Skin of body (tissue), 2 donors: ENCODE data around the gene PTGES2. TPM values are rescaled to one million over a fixed set of nuclear protein-coding genes. Genes with fewer than 3 reads are reported as not detected.

Source experiments
- DNase-seq: peaks from one replicate; lab custom pipeline; 2025; lab: John Stamatoyannopoulos, UW
- total RNA-seq: library from RNA; depleted of rRNA; stranded (reverse); fragments of >200 nt; gene quantifications from one replicate; pipeline ENCODE4 v1.2.3, GENCODE V29; 2014

The PTGES2 gene
- 25.8 TPM for total RNA-seq

- peak; percentile 79 for DNase-seq
Observed at GRCh38 chr9:128127568-128127989, at the start of gene PTGES2. Gene PTGES2 (minus strand): TSS chr9:128127729. CDS start chr9:128127717, 12 bp downstream.

DNA sequence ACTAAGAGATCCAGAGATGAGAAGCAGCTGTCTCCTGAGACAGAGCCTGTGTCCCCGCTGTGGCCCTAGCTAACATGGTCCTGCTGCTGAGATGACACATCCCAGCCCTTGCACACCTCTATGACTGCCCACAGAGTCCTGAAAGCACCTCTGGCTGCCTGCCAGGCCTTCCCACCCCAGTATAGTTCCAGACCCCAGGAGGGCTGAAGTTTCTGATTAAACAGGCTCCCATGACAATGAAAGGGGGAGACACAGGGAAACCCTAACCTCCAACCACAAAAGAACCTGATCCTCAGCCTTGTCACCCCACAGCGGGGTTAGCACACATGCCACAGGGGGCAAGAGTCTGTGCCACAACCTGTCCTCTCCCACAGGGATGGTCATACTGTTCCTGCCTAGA, 48.2 kb upstream of the PTGES2 start:
- DNase-seq: no peak

DNA sequence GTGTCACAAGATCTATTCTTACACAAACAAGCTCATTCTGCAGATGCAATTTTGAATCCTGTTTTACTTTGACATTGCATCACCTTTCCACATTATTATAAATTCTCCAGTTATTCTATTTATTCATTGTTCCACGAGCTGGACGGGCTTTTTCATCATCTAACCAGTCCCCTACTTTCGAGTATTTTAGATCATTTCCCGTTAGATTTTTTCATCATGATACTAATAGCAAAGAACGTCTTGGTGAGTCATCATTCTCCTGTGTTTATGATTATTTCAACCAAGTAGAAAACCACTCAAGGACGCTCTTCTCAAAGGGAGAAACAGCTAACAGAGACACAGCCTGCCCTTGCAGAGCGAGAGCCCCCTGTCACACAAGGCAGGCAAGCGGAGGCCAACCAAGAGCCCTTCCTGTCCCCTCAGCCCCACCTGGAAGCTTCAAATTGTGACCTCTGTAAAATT, 47.6 kb upstream of the PTGES2 start:
- DNase-seq: no peak

- DNase-seq: no peak
Observed at GRCh38 chr9:128174062-128174461, 46.5 kb upstream of the PTGES2 start.

DNA sequence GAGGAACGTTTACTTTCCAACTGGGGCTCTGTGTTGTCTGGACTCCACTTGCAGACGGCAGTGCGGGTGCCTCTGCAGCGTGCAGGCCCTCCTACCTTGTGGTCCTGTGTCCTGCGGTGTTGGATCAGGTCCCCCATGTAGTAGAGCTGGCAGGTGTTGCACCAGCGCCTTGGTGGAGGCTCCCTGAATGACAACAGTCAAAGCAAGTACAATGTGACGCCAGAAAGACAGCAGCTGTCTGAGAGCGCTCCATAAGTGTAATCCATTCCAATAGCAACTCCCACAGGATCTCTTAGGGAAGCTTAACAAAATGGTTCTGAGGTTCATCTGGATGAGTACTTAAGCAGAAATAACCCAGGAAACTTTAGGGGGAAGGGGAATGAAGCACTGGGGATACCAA, 42.4 kb upstream of the PTGES2 start:
- DNase-seq: no peak

- DNase-seq: no peak
Observed at GRCh38 chr9:128169492-128169891, 42.0 kb upstream of the PTGES2 start.

DNA sequence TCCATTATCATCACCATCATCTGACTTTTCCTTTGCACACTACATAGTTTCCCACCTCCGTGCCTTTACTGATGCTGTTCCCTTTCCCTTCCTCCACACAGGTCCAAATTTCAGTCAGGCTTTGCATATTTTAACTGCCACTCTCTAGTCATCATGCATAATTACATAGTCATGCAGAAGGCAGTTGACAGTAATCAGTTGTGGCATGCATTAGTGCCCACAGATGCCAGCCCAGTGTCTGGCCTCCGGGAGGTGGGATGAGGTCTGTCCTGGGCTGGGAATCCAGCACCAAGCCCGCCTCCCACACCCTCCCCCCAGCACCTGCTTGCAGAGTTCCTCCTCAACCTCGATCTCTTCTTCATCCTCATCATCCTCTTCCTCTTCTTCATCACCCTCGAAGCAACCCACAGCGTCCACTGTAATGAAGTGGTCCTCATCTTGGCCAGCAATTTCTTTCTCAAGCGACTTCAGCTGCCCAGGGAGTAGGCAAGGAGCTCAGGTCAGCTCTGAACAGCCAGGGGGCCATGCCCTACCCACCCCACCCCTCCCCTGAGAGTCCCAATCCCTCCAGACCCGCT, 41.3 kb upstream of the PTGES2 start:
- no peak for DNase-seq

GRCh38 chr9:128167209-128167608, 39.7 kb upstream of the PTGES2 start:
- no peak for DNase-seq

- no peak for DNase-seq
Observed at GRCh38 chr9:128166169-128166568, 38.6 kb upstream of the PTGES2 start.

GRCh38 chr9:128164307-128164885, 36.9 kb upstream of the PTGES2 start:
- no peak for DNase-seq

DNA sequence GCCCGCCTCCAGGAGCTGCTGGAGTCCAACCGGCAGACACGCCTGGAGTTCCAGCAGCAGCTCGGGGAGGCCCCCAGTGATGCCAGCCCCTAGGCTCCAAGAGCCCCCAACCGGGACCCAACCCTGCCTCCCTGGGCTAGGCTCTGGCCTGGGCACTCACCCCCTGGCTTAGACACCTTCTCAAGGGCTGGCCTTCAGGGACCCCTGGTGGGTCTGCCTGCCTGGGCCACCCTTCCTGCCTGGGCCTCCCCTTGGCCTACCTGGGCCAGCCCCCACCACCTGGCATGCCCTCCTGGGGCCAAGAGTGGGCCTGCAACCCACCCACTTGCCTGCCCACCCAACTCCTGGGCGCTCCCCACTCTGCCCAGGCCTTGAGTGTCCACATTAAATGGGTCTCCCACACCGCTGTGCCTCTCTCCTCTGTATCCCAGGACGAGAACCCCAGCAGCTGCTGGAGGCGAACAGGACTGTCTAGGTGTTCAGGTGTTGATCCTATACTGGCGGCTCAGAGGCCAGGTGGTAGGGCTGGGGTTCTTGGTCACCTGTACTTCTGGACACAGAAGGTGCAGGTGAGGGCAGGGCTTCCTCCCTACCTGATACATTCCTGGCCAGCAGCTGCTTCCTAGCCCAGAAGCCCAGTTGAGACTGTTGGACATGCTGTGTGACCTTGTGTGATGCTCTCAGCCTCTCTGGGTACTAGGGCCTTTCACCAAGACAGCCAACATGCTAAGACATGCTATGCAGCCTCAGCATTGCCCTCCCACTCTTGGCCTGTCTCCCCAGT, 36.2 kb upstream of the PTGES2 start:
- DNase-seq: no peak

- DNase-seq: no peak
Observed at GRCh38 chr9:128163027-128163515, 35.5 kb upstream of the PTGES2 start.

- no peak for DNase-seq
Observed at GRCh38 chr9:128162215-128163026, 34.9 kb upstream of the PTGES2 start.

GRCh38 chr9:128161215-128161902, 33.8 kb upstream of the PTGES2 start:
- DNase-seq: no peak

DNA sequence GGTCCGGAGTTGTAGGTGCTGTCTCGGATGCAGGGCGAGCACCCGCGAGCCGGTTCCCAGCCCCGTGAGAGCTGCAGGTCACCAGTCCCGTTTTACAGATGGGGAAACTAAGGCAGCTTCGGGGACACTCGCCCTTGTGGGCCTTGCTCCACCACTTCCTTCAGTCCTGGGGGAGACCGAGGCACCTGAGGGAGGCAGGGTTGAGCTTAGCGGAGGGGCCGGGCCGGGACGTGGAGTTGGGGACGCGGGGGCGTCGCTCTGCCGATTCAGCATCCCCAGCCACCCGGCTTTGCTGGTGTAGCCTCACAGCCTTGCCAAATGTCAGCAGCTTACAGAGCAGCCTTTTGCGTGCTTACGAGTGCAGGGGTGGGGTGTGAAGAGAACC, 33.1 kb upstream of the PTGES2 start:
- DNase-seq: no peak

- DNase-seq: peak; percentile 92
Observed at GRCh38 chr9:128159784-128160602, 32.5 kb upstream of the PTGES2 start, which contains the start of gene BBLN. Gene BBLN (plus strand): TSS chr9:128160265. CDS start chr9:128160408, 143 bp downstream.

GRCh38 chr9:128159522-128159783, 31.9 kb upstream of the PTGES2 start:
- DNase-seq: no peak

DNA sequence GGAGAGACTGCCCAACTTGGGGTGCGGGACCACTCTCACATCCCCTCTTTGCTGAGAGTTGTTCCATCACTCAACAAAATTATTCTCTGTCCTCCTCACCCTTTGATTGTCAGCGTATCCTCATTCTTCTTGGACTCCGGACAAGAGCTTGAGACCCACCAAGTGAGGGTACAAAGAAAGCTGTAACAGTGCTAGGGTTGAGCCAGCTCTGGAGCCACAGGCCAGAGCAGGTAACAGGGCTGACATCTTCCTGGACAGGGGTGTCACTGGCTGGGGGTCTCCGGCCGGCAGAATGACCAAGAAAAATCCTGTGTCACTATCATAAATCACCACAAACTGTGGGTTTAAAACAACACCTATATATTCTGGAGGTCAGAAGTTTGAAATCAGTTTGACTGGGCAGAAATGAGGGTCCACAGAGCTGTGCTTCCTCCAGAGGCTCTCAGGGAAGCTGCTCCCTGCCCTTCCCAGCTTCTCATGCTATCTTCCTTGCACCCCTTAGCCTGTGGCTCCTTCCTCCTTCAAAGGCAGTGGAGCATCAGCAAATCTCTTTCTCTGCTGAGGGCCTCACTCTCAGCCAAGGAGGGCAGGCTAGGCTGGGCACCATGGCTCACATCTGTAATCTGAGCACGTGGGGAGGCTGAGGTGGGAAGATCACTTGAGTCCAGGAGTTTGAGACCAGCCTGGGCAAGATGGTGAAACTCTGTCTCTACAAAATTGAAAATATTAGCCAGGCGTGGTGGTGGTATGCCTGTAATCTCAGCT, 28.4 kb upstream of the PTGES2 start:
- no peak for DNase-seq

- DNase-seq: no peak
Observed at GRCh38 chr9:128153947-128154695, 26.6 kb upstream of the PTGES2 start.
